ENCODE measurements around the gene CHRNB1.

CHRNB1 gene

GRCh38 chr17:7436556-7437368 is 8.1 kb upstream of the CHRNB1 start (continued):
- TF ChIP-seq ZNF148 (tag by site-specific recombination; IDR thresholded peaks at IDR 0.05; ENCODE audit: borderline replicate concordance) (no peak), ZFP41 (tag by site-specific recombination; IDR thresholded peaks at IDR 0.05; ENCODE audit: borderline replicate concordance) (no peak), OSR2 (tag by site-specific recombination; IDR thresholded peaks at IDR 0.05) (peak; percentile 55; the same call in 1 of the 2 replicates), HIC1 (tag by site-specific recombination; IDR thresholded peaks at IDR 0.05) (peak; percentile 32; the same call in 1 of the 2 replicates), ZNF843 (tag by site-specific recombination; IDR thresholded peaks at IDR 0.05) (no peak), ZNF791 (tag by site-specific recombination; IDR thresholded peaks at IDR 0.05) (no peak), ZFP3 (tag by site-specific recombination; IDR thresholded peaks at IDR 0.05; ENCODE audit: low read depth) (no peak), ZNF341 (tag by site-specific recombination; IDR thresholded peaks at IDR 0.05; ENCODE audit: low read depth) (no peak), ZBTB10 (tag by site-specific recombination; IDR thresholded peaks at IDR 0.05) (no peak), KLF10 (tag by site-specific recombination; IDR thresholded peaks at IDR 0.05) (peak; percentile 45; the same call in 1 of the 2 replicates), ZSCAN30 (tag by site-specific recombination; IDR thresholded peaks at IDR 0.05) (peak; percentile 83; the same call in 1 of the 2 replicates), ZNF18 (tag by site-specific recombination; IDR thresholded peaks at IDR 0.05) (no peak), ZNF596 (tag by site-specific recombination; IDR thresholded peaks at IDR 0.05) (no peak), ZNF654 (tag by site-specific recombination; IDR thresholded peaks at IDR 0.05; ENCODE audit: low read depth) (peak; percentile 27; the same call in 1 of the 2 replicates), ZNF157 (tag by site-specific recombination; IDR thresholded peaks at IDR 0.05) (no peak), ZSCAN18 (tag by site-specific recombination; IDR thresholded peaks at IDR 0.05) (no peak), GLI2 (tag by site-specific recombination; IDR thresholded peaks at IDR 0.05; ENCODE audit: borderline replicate concordance, low read depth) (no peak)
